Activated CD4-positive, alpha-beta T cell treated with anti-CD3 and anti-CD28 coated beads for 24 hours (primary cell): Measurements from ENCODE around the gene SLC10A7.
"Not testable (repeated sequence)": the region's sequence is repeated elsewhere in the genome, so short reads cannot be mapped to it uniquely, and the experiment has no call there.

Source experiments
- DNase-seq, 2 donors: peaks; one replicate each; pipeline ENCODE4 v3.0.0-alpha.2; 2020; ENCODE audit warnings: low read depth in 2 of 2

The SLC10A7 gene

GRCh38 chr4:146350114-146350513 lies 171.6 kb downstream of the SLC10A7 start:
- not testable (repeated sequence) for DNase-seq

GRCh38 chr4:146349306-146349705 lies 172.4 kb downstream of the SLC10A7 start:
- DNase-seq = no peak

GRCh38 chr4:146347822-146348221 lies 173.9 kb downstream of the SLC10A7 start:
- no peak for DNase-seq

- no peak for DNase-seq
Observed at GRCh38 chr4:146346276-146346675, 175.5 kb downstream of the SLC10A7 start.

GRCh38 chr4:146343776-146344175 lies 178.0 kb downstream of the SLC10A7 start:
- no peak for DNase-seq

GRCh38 chr4:146343199-146343598 lies 178.5 kb downstream of the SLC10A7 start:
- DNase-seq = no peak

GRCh38 chr4:146342600-146343192 lies 179.0 kb downstream of the SLC10A7 start:
- DNase-seq = peak in 1 of 2 donors; percentile 19

GRCh38 chr4:146340798-146341197 lies 180.9 kb downstream of the SLC10A7 start:
- no peak for DNase-seq

GRCh38 chr4:146338512-146338911 lies 183.2 kb downstream of the SLC10A7 start:
- no peak for DNase-seq

GRCh38 chr4:146336410-146336807 lies 185.3 kb downstream of the SLC10A7 start:
- DNase-seq = no peak

- no peak for DNase-seq
Observed at GRCh38 chr4:146335763-146336409, 185.9 kb downstream of the SLC10A7 start.

- no peak for DNase-seq
Observed at GRCh38 chr4:146334862-146335449, 186.8 kb downstream of the SLC10A7 start.

- DNase-seq = no peak
Observed at GRCh38 chr4:146333895-146334262, 187.9 kb downstream of the SLC10A7 start.

- no peak for DNase-seq
Observed at GRCh38 chr4:146333187-146333894, 188.4 kb downstream of the SLC10A7 start.

- DNase-seq = no peak
Observed at GRCh38 chr4:146330392-146330791, 191.3 kb downstream of the SLC10A7 start.

- DNase-seq = no peak
Observed at GRCh38 chr4:146329050-146329716, 192.6 kb downstream of the SLC10A7 start.

- DNase-seq = no peak
Observed at GRCh38 chr4:146327859-146328650, 193.7 kb downstream of the SLC10A7 start.

- no peak for DNase-seq
Observed at GRCh38 chr4:146318894-146319293, 202.8 kb downstream of the SLC10A7 start.

GRCh38 chr4:146317783-146318182 lies 204.0 kb downstream of the SLC10A7 start:
- DNase-seq = no peak

- DNase-seq = no peak
Observed at GRCh38 chr4:146315184-146315583, 206.6 kb downstream of the SLC10A7 start.

GRCh38 chr4:146311238-146311970 lies 210.3 kb downstream of the SLC10A7 start:
- no peak for DNase-seq
